ENCODE measurements around the gene TEX48. TPM values are rescaled to one million over a fixed set of nuclear protein-coding genes. Genes with fewer than 3 reads are reported as not detected.

TEX48 gene
- total RNA-seq, 1 donor from 2014 or later: not detected

DNA sequence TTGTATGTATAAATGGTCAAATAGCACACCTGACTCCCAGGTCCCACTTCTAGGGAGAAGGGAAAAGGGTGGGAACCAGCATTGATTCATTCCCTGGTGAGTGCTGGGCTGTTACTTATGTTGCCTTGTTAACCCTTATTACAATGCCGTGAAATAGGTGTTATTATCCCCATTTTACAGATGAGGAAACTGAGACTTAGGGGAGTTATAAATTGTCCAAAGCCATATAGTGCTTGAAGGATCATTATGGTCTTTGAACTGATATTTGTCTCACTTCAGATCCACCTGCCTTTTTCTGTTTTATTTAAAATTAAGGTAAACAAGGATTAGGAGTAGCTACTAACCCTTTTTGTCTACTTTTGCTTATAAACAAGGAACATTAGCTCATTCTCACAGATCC, 54.4 kb downstream of the TEX48 start:
- TF ChIP-seq, protein P1, sequence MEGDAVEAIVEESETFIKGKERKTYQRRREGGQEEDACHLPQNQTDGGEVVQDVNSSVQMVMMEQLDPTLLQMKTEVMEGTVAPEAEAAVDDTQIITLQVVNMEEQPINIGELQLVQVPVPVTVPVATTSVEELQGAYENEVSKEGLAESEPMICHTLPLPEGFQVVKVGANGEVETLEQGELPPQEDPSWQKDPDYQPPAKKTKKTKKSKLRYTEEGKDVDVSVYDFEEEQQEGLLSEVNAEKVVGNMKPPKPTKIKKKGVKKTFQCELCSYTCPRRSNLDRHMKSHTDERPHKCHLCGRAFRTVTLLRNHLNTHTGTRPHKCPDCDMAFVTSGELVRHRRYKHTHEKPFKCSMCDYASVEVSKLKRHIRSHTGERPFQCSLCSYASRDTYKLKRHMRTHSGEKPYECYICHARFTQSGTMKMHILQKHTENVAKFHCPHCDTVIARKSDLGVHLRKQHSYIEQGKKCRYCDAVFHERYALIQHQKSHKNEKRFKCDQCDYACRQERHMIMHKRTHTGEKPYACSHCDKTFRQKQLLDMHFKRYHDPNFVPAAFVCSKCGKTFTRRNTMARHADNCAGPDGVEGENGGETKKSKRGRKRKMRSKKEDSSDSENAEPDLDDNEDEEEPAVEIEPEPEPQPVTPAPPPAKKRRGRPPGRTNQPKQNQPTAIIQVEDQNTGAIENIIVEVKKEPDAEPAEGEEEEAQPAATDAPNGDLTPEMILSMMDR (IDR thresholded peaks at IDR 0.05): no peak
- Mint-ChIP-seq H3K27ac (ENCODE audit: unreplicated experiment) (no peak overlapping the region), H3K9me3 (ENCODE audit: unreplicated experiment) (no peaks in the 10 kb centered on the region), H3K27me3 (ENCODE audit: unreplicated experiment) (no peaks in the 10 kb centered on the region), H3K36me3 (ENCODE audit: unreplicated experiment) (peaks cover 46% of the 10 kb centered on the region), H3K4me1 (ENCODE audit: unreplicated experiment) (peaks cover 18% of the 10 kb centered on the region), H3K4me3 (ENCODE audit: unreplicated experiment) (no peak overlapping the region)
- DNase-seq (ENCODE audit: extremely low spot score, unreplicated experiment): no peak

GRCh38 chr9:114626415-114627020, 55.5 kb downstream of the TEX48 start:
- Mint-ChIP-seq H3K27me3 (ENCODE audit: unreplicated experiment) (no peaks in the 10 kb centered on the region), H3K36me3 (ENCODE audit: unreplicated experiment) (peaks cover 41% of the 10 kb centered on the region), H3K9me3 (ENCODE audit: unreplicated experiment) (no peaks in the 10 kb centered on the region), H3K4me1 (ENCODE audit: unreplicated experiment) (peaks cover 28% of the 10 kb centered on the region), H3K27ac (ENCODE audit: unreplicated experiment) (no peak overlapping the region), H3K4me3 (ENCODE audit: unreplicated experiment) (no peak overlapping the region)
- no peak for DNase-seq (ENCODE audit: extremely low spot score, unreplicated experiment)
- TF ChIP-seq, protein P1 (IDR thresholded peaks at IDR 0.05): no peak

- Mint-ChIP-seq H3K36me3 (ENCODE audit: unreplicated experiment) (peaks cover 29% of the 10 kb centered on the region), H3K27ac (ENCODE audit: unreplicated experiment) (peak overlapping the region; percentile 23), H3K27me3 (ENCODE audit: unreplicated experiment) (no peaks in the 10 kb centered on the region), H3K4me3 (ENCODE audit: unreplicated experiment) (no peak overlapping the region), H3K4me1 (ENCODE audit: unreplicated experiment) (peaks cover 33% of the 10 kb centered on the region), H3K9me3 (ENCODE audit: unreplicated experiment) (no peaks in the 10 kb centered on the region)
- TF ChIP-seq, protein P1 (IDR thresholded peaks at IDR 0.05): no peak
- no peak for DNase-seq (ENCODE audit: extremely low spot score, unreplicated experiment)
These were observed 57.3 kb downstream of the TEX48 start for GRCh38 chr9:114624677-114625076.

- DNase-seq (ENCODE audit: extremely low spot score, unreplicated experiment): no peak
- H3K4me3 Mint-ChIP-seq (ENCODE audit: unreplicated experiment): no peak overlapping the region
- peaks cover 33% of the 10 kb centered on the region for H3K4me1 Mint-ChIP-seq (ENCODE audit: unreplicated experiment)
- TF ChIP-seq, protein P1 (IDR thresholded peaks at IDR 0.05): no peak
- no peaks in the 10 kb centered on the region for H3K27me3 Mint-ChIP-seq (ENCODE audit: unreplicated experiment)
- H3K9me3 Mint-ChIP-seq (ENCODE audit: unreplicated experiment): no peaks in the 10 kb centered on the region
- peaks cover 17% of the 10 kb centered on the region for H3K36me3 Mint-ChIP-seq (ENCODE audit: unreplicated experiment)
- no peak overlapping the region for H3K27ac Mint-ChIP-seq (ENCODE audit: unreplicated experiment)
These were observed 59.9 kb downstream of the TEX48 start for GRCh38 chr9:114621975-114622609.

DNA sequence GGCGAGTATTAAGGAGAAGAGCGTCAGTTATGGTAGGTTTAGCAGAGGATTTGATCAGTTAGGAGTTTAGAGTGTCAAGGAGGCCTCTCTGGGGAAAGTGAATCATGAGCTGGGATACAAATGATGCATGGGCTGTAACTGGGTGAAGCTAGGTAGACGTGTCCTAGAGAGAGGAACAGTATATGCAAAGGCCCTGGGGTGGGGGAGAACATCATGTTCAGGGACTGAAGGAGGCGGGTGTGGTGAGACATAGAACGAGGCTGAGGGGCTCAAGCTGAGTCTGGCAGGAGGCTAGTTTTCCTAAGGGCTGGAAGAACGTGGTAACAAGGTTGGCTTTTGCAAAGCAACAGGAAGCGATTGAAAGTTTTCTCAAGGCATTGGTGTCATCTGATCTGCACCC, 60.4 kb downstream of the TEX48 start:
- TF ChIP-seq, protein P1 (IDR thresholded peaks at IDR 0.05): no peak
- Mint-ChIP-seq H3K36me3 (ENCODE audit: unreplicated experiment) (peaks cover 13% of the 10 kb centered on the region), H3K27me3 (ENCODE audit: unreplicated experiment) (no peaks in the 10 kb centered on the region), H3K4me3 (ENCODE audit: unreplicated experiment) (no peak overlapping the region), H3K27ac (ENCODE audit: unreplicated experiment) (no peak overlapping the region), H3K4me1 (ENCODE audit: unreplicated experiment) (peaks cover 37% of the 10 kb centered on the region), H3K9me3 (ENCODE audit: unreplicated experiment) (no peaks in the 10 kb centered on the region)
- no peak for DNase-seq (ENCODE audit: extremely low spot score, unreplicated experiment)

Measured in osteocyte (in vitro differentiated cells).